ENCODE results near the gene STRIP1. TPM values are rescaled to one million over a fixed set of nuclear protein-coding genes. Genes with fewer than 3 reads are reported as not detected.

Gene STRIP1
- total and polyA plus RNA-seq, 2 of the 8 experiments (the other 6 are each of a cell fraction or from before 2014, with no cell fraction given) = 21.3 to 45.6 TPM

GRCh38 chr1:109997867-109998229 is 36.6 kb upstream of the STRIP1 start (continued):
- TF ChIP-seq TAF1 (IDR thresholded peaks at IDR 0.05; ENCODE audit: low read depth, low read length) = no peak
